Smooth muscle cell (in vitro differentiated cells): ENCODE data around the gene ATP6V1G3. TPM values are rescaled to one million over a fixed set of nuclear protein-coding genes. Genes with fewer than 3 reads are reported as not detected.

Experiments
- DNase-seq: peaks from one replicate; lab custom pipeline; 2025; ENCODE audit not compliant: unreplicated experiment; lab: John Stamatoyannopoulos, UW
- H2AFZ ChIP-seq: fragments of 200-600 bp; sonication (generic); 2 replicates; pipeline ENCODE4 v1.6.0; 2016; ENCODE audit warnings: antibody characterized with exemption, low read depth, mild to moderate bottlenecking
- H3F3A ChIP-seq: fragments of 200-600 bp; sonication (generic); 2 replicates; pipeline ENCODE4 v1.6.0; 2017; ENCODE audit warnings: antibody characterized with exemption, low read depth
- H3K27ac ChIP-seq: fragments of 200-600 bp; sonication (generic); 2 replicates; pipeline ENCODE4 v1.5.1; 2016; ENCODE audit warnings: low read depth, mild to moderate bottlenecking
- H3K27me3 ChIP-seq: fragments of 200-600 bp; sonication (generic); 2 replicates; pipeline ENCODE4 v1.6.1; 2016; ENCODE audit warnings: low read depth, mild to moderate bottlenecking
- H3K36me3 ChIP-seq: fragments of 200-600 bp; sonication (generic); 2 replicates; pipeline ENCODE4 v1.5.1; 2016; ENCODE audit warnings: low read depth
- H3K4me1 ChIP-seq: fragments of 200-600 bp; sonication (generic); 2 replicates; pipeline ENCODE4 v1.5.1; 2016; ENCODE audit warnings: low read depth
- H3K4me2 ChIP-seq: fragments of 200-600 bp; sonication (generic); 2 replicates; pipeline ENCODE4 v1.6.0; 2016; ENCODE audit warnings: mild to moderate bottlenecking
- H3K4me3 ChIP-seq: fragments of 200-600 bp; sonication (generic); 2 replicates; pipeline ENCODE4 v1.5.1; 2016; ENCODE audit warnings: mild to moderate bottlenecking
- H3K79me2 ChIP-seq: fragments of 200-600 bp; sonication (generic); 2 replicates; pipeline ENCODE4 v1.6.0; 2016; ENCODE audit warnings: low read depth, mild to moderate bottlenecking
- H3K9ac ChIP-seq: fragments of 200-600 bp; sonication (generic); 2 replicates; pipeline ENCODE4 v1.6.0; 2016; ENCODE audit warnings: low read depth
- H3K9me3 ChIP-seq: fragments of 200-600 bp; sonication (generic); replicated peaks from 2 replicates; pipeline ENCODE4 v1.5.1; 2016; ENCODE audit warnings: low read depth
- H4K20me1 ChIP-seq: fragments of 200-600 bp; sonication (generic); 2 replicates; pipeline ENCODE4 v1.6.0; 2016; ENCODE audit warnings: low read depth
- WGBS: methylation state at CpG from one replicate; pipeline ENCODE4 v1.1.7; 2016; ENCODE audit warnings: low lambda C conversion rate; 5-methylcytosine and 5-hydroxymethylcytosine counted together
- polyA plus RNA-seq: library from polyadenylated mRNA; unstranded; fragments of >200 nt; fragmentation: Nextera tagmentation; extraction: Ambion mirVana; gene quantifications from 2 replicates; pipeline ENCODE4 v1.2.1, GENCODE V29; 2016
- total RNA-seq: library from RNA; depleted of rRNA; stranded (reverse); fragments of >200 nt; gene quantifications from 2 replicates; pipeline ENCODE4 v1.2.3, GENCODE V29; 2014
- TF ChIP-seq, protein P1 (sequence below): fragments of 200-600 bp; sonication (generic); IDR thresholded peaks from 2 replicates; pipeline ENCODE4 v1.5.1; 2017; ENCODE audit warnings: borderline replicate concordance, mild to moderate bottlenecking, antibody characterized with exemption; ENCODE audit not compliant: insufficient read depth, poor library complexity, severe bottlenecking

ATP6V1G3 gene
- total and polyA plus RNA-seq, 2 experiments from 2014 or later = not detected

DNA sequence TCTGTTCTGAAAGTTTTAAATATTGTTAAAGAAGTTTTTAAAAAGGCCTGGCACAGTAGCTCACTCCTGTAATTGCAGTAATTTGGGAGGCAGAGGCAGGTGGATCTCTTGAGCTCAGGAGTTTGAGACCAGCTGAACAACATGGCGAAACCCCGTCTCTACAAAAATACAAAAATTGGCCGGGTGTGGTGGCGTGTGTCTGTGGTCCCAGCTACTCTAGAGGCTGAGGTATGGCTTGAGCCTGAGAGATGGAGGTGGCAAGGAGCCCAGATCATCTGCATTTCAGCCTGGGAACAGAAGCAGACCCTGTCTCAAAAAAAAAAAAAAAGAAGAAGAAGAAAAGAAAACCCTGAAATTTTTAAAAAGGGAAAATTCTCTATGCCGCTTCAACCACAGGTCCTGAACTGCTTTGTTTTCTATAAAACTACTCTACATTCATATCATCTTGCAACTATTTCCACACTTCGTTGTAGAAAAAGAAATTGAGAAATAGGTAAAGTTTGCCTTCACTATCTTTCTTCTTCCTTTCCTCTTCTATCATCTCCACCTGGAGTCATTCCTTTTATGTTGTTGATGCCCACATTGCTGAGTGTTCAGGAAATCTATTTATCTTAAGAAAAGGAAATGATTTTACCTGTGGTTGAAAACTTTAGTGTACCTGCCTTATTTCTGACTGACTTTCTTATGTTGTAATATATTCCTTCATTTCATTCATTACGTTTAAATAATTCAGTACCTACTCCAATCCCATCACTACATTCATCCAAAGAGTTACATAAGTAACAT is 1.7 kb downstream of the ATP6V1G3 start:
- Histone ChIP-seq H3K9me3 (no peaks in the 10 kb centered on the region), H3K36me3 (no peaks in the 10 kb centered on the region), H3K4me2 (no peak overlapping the region), H3K79me2 (no peaks in the 10 kb centered on the region), H3K9ac (no peak overlapping the region), H3K4me3 (no peak overlapping the region), H3K27ac (no peak overlapping the region), H4K20me1 (no peaks in the 10 kb centered on the region), H2AFZ (no peak overlapping the region), H3K27me3 (no peaks in the 10 kb centered on the region), H3K4me1 (no peaks in the 10 kb centered on the region), H3F3A (no peaks in the 10 kb centered on the region)
- WGBS = 87% methylated on average over 7 of the region's 7 CpGs
- DNase-seq = no peak
- TF ChIP-seq, protein P1, sequence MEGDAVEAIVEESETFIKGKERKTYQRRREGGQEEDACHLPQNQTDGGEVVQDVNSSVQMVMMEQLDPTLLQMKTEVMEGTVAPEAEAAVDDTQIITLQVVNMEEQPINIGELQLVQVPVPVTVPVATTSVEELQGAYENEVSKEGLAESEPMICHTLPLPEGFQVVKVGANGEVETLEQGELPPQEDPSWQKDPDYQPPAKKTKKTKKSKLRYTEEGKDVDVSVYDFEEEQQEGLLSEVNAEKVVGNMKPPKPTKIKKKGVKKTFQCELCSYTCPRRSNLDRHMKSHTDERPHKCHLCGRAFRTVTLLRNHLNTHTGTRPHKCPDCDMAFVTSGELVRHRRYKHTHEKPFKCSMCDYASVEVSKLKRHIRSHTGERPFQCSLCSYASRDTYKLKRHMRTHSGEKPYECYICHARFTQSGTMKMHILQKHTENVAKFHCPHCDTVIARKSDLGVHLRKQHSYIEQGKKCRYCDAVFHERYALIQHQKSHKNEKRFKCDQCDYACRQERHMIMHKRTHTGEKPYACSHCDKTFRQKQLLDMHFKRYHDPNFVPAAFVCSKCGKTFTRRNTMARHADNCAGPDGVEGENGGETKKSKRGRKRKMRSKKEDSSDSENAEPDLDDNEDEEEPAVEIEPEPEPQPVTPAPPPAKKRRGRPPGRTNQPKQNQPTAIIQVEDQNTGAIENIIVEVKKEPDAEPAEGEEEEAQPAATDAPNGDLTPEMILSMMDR = no peak

DNA sequence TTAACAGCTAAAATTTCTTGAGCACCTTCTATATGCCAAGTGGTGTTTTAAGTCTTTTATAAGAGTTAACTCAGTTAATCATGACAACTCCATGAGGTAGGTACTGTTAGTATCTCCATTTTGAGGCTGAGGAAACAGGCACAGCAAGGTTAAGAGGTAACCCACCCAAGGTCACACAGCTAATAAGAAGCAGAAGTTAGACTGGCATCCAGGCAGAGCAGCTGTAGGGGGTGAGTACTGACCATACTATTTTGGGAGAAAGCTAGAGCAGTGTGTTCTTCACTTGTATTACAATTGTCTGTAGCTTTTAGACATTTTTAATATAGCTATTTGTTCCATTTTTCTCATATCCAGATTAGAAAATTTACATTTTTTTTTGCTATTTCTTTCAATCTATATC is 4.8 kb downstream of the ATP6V1G3 start:
- no peaks in the 10 kb centered on the region for H3K36me3 ChIP-seq
- no peak overlapping the region for H2AFZ ChIP-seq
- H3K4me2 ChIP-seq = no peak overlapping the region
- no peaks in the 10 kb centered on the region for H3K27me3 ChIP-seq
- no peak overlapping the region for H3K27ac ChIP-seq
- no peaks in the 10 kb centered on the region for H4K20me1 ChIP-seq
- no peaks in the 10 kb centered on the region for H3K79me2 ChIP-seq
- no peaks in the 10 kb centered on the region for H3F3A ChIP-seq
- H3K4me1 ChIP-seq = no peaks in the 10 kb centered on the region
- DNase-seq = no peak
- no peak overlapping the region for H3K9ac ChIP-seq
- TF ChIP-seq, protein P1 = no peak
- H3K4me3 ChIP-seq = no peak overlapping the region
- H3K9me3 ChIP-seq = no peaks in the 10 kb centered on the region

GRCh38 chr1:198534548-198535418 is 5.7 kb downstream of the ATP6V1G3 start:
- Histone ChIP-seq H4K20me1 (no peaks in the 10 kb centered on the region), H3K9ac (no peak overlapping the region), H3F3A (no peaks in the 10 kb centered on the region), H3K79me2 (no peaks in the 10 kb centered on the region), H3K9me3 (no peaks in the 10 kb centered on the region), H3K4me2 (no peak overlapping the region), H3K27ac (no peak overlapping the region), H3K27me3 (no peaks in the 10 kb centered on the region), H3K4me1 (no peaks in the 10 kb centered on the region), H3K36me3 (no peaks in the 10 kb centered on the region), H2AFZ (no peak overlapping the region), H3K4me3 (no peak overlapping the region)
- 82% methylated on average over 1 of the region's 1 CpG for WGBS
- TF ChIP-seq, protein P1 = no peak
- DNase-seq = no peak
